ENCODE data around the gene CTNNA3. TPM values are rescaled to one million over a fixed set of nuclear protein-coding genes. Genes with fewer than 3 reads are reported as not detected.

Gene CTNNA3
- total RNA-seq, 4 donors from 2014 or later, result 1.5 to 9.8 (median 4.3) TPM

DNA sequence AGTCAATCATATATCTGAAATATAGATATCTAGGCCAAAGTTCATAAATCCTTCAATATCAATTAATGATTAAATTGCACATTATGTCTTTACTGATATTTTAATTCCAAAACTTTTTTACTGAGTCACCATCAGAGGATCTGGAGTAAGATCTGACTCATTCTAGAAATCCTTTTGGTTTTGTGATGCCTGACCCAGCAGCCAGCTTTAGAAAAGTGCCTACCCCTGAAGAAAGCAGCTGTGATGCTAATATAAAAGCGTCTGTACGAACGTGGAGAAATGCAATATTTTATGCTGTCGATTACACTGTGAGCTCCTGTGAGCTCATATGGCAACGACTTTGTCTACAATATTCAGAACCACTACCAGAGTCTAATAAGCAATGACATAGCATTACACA lies 912.7 kb downstream of the CTNNA3 start:
- no peaks in the 10 kb centered on the region for H3K9me3 ChIP-seq
- H3K27ac ChIP-seq, result no peak overlapping the region
- H3K4me1 ChIP-seq, result no peaks in the 10 kb centered on the region
- H3K27me3 ChIP-seq, result no peaks in the 10 kb centered on the region
- TF ChIP-seq POLR2A (IDR thresholded peaks at IDR 0.05), result no peak
- TF ChIP-seq, protein P1, sequence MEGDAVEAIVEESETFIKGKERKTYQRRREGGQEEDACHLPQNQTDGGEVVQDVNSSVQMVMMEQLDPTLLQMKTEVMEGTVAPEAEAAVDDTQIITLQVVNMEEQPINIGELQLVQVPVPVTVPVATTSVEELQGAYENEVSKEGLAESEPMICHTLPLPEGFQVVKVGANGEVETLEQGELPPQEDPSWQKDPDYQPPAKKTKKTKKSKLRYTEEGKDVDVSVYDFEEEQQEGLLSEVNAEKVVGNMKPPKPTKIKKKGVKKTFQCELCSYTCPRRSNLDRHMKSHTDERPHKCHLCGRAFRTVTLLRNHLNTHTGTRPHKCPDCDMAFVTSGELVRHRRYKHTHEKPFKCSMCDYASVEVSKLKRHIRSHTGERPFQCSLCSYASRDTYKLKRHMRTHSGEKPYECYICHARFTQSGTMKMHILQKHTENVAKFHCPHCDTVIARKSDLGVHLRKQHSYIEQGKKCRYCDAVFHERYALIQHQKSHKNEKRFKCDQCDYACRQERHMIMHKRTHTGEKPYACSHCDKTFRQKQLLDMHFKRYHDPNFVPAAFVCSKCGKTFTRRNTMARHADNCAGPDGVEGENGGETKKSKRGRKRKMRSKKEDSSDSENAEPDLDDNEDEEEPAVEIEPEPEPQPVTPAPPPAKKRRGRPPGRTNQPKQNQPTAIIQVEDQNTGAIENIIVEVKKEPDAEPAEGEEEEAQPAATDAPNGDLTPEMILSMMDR (IDR thresholded peaks at IDR 0.05), result no peak
- no peaks in the 10 kb centered on the region for H3K36me3 ChIP-seq
- H3K4me3 ChIP-seq, result no peak overlapping the region
- intact Hi-C loops (cut with DNase I; ENCODE audit: low total_unique reads), result no loop called here
- DNase-seq, result no peak

DNA sequence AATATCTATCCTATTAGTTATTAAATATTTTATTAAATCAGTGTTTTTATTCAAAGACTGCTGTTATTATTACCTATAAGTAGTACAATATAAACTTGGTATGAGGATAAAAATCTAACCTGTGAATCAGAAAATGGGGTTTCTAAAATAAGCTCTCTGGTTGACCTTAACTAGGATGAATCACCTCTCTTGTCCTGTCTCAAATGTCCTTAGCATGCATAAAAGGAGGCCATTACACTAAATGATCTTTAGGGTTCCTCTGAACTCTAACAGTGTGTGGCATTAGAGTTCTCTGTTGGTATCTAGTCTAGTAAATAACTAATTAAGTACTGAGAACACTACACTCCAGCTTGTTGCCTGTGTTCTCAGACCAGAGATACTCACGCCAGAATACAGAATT lies 913.2 kb downstream of the CTNNA3 start:
- DNase-seq, result no peak
- intact Hi-C loops (cut with DNase I; ENCODE audit: low total_unique reads), result no loop called here

DNA sequence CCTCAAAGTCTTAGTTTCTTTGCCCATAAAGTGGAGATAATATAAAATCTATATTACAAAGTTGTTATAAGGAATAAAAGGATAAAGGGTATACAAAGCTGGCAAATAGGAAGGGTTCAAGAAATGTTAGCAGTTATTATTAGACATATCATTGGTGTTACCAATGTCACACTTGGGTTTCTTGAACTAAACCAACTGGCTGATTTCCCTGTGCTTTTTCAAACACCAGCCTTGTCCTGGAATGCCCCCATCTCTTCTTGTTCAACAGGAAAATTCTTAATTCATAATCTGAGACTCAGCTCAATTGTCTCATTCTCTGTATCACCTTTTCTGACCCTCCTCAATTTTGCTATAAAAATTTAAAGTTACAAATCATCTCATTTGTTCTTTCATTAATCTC lies 913.9 kb downstream of the CTNNA3 start:
- intact Hi-C loops (cut with DNase I; ENCODE audit: low total_unique reads), result no loop called here
- DNase-seq, result no peak
- Histone ChIP-seq H3K36me3 (no peaks in the 10 kb centered on the region), H3K9me3 (no peaks in the 10 kb centered on the region), H3K4me1 (no peaks in the 10 kb centered on the region), H3K27ac (no peak overlapping the region), H3K27me3 (no peaks in the 10 kb centered on the region), H3K4me3 (no peak overlapping the region)
- TF ChIP-seq, protein P1 (IDR thresholded peaks at IDR 0.05), result no peak

More for the DNA sequence above, 913.2 kb downstream of the CTNNA3 start:
- Histone ChIP-seq H3K36me3 (no peaks in the 10 kb centered on the region), H3K27ac (no peak overlapping the region), H3K9me3 (no peaks in the 10 kb centered on the region), H3K4me1 (no peaks in the 10 kb centered on the region), H3K27me3 (no peaks in the 10 kb centered on the region), H3K4me3 (no peak overlapping the region)
- no peak for TF ChIP-seq POLR2A (IDR thresholded peaks at IDR 0.05)
- TF ChIP-seq, protein P1 (IDR thresholded peaks at IDR 0.05), result no peak

DNA sequence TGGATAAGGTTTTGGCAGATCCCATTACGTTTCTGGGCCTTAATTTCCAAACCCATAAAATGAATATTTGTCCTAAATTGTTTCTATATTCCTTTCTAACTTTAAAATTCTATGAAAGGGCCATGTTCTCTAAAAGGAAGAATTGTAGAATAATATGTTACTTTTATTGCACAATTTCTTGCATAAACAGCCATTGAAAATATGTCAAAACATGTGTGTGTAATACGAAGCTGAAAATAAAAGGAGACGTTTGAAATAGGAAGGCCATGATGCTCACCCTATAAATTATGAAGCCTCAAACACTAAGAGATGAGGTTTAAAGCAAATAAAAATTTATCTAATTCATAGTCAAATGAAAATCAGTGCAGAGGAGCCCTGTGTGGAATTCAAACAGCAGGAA lies 915.2 kb downstream of the CTNNA3 start:
- no peak for DNase-seq
- Histone ChIP-seq H3K4me3 (no peak overlapping the region), H3K9me3 (no peaks in the 10 kb centered on the region), H3K27me3 (no peaks in the 10 kb centered on the region), H3K4me1 (no peaks in the 10 kb centered on the region), H3K36me3 (no peaks in the 10 kb centered on the region), H3K27ac (no peak overlapping the region)
- no peak for TF ChIP-seq POLR2A (IDR thresholded peaks at IDR 0.05)
- TF ChIP-seq, protein P1 (IDR thresholded peaks at IDR 0.05), result no peak
- intact Hi-C loops (cut with DNase I; ENCODE audit: low total_unique reads), result no loop called here

DNA sequence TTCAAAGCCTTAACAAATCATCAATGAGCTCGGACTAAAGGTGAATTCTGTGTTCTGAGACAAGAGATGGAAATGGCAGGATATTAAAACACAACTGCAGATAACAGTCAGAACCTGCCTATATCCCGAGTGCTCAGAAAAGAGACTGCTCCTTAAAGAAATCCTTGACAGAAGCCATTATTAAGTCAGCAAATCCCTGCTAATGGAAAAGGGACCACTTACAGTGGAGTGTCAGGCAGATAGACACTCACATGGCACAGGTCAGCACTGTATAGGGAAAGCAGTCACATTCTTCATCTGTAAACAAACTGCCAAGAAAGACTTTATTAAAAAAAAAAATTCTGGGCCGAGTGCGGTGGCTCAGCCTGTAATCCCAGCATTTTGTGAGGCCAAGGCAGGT lies 917.6 kb downstream of the CTNNA3 start:
- Histone ChIP-seq H3K27me3 (no peaks in the 10 kb centered on the region), H3K4me1 (no peaks in the 10 kb centered on the region), H3K9me3 (no peaks in the 10 kb centered on the region), H3K4me3 (no peak overlapping the region), H3K27ac (no peak overlapping the region), H3K36me3 (no peaks in the 10 kb centered on the region)
- TF ChIP-seq, protein P1 (IDR thresholded peaks at IDR 0.05), result no peak
- no peak for TF ChIP-seq POLR2A (IDR thresholded peaks at IDR 0.05)
- intact Hi-C loops (cut with DNase I; ENCODE audit: low total_unique reads), result no loop called here
- no peak for DNase-seq

All from uterus (tissue), 4 donors.